ENCODE results near the gene KLF7.

GRCh38 chr2:207115715-207116364 lies 49.9 kb downstream of the KLF7 start:
- no peak for TF ChIP-seq POLR2A (IDR thresholded peaks at IDR 0.05)
- TF ChIP-seq, protein P1, sequence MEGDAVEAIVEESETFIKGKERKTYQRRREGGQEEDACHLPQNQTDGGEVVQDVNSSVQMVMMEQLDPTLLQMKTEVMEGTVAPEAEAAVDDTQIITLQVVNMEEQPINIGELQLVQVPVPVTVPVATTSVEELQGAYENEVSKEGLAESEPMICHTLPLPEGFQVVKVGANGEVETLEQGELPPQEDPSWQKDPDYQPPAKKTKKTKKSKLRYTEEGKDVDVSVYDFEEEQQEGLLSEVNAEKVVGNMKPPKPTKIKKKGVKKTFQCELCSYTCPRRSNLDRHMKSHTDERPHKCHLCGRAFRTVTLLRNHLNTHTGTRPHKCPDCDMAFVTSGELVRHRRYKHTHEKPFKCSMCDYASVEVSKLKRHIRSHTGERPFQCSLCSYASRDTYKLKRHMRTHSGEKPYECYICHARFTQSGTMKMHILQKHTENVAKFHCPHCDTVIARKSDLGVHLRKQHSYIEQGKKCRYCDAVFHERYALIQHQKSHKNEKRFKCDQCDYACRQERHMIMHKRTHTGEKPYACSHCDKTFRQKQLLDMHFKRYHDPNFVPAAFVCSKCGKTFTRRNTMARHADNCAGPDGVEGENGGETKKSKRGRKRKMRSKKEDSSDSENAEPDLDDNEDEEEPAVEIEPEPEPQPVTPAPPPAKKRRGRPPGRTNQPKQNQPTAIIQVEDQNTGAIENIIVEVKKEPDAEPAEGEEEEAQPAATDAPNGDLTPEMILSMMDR (IDR thresholded peaks at IDR 0.05) = no peak
